ENCODE measurements around the gene PIWIL4. TPM values are rescaled to one million over a fixed set of nuclear protein-coding genes. Genes with fewer than 3 reads are reported as not detected.

Gene PIWIL4
- total RNA-seq, result 8.9 TPM

GRCh38 chr11:94567181-94567670 is at the start of gene PIWIL4:
PIWIL4 (plus strand) TSS chr11:94567368; CDS start chr11:94567519, 151 bp downstream.
- Histone ChIP-seq H3K9ac (ENCODE audit: low read depth in 1 of 3, low read length in 3 of 3) (no peak within 1 kb of the TSS), H3K27ac (ENCODE audit: low read depth, low read length) (no peak within 1 kb of the TSS), H3K36me3 (ENCODE audit: control insufficient read depth in 3 of 3, insufficient read depth in 3 of 3, low read length in 3 of 3) (no peaks in the 10 kb centered on the region), H3K27me3 (ENCODE audit: control insufficient read depth in 3 of 3, insufficient read depth in 3 of 3, low read length in 3 of 3) (no peaks in the 10 kb centered on the region), H3K9me3 (ENCODE audit: control insufficient read depth in 3 of 3, low read length in 3 of 3) (no peaks in the 10 kb centered on the region), H3K4me3 (ENCODE audit: low read length in 3 of 3) (no peak within 1 kb of the TSS), H3K4me1 (ENCODE audit: control insufficient read depth in 3 of 3, insufficient read depth in 3 of 3, low read length in 3 of 3) (no peaks in the 10 kb centered on the region)

- H3K9me3 ChIP-seq (ENCODE audit: control insufficient read depth in 3 of 3, low read length in 3 of 3), result no peaks in the 10 kb centered on the region
- H3K36me3 ChIP-seq (ENCODE audit: control insufficient read depth in 3 of 3, insufficient read depth in 3 of 3, low read length in 3 of 3), result no peaks in the 10 kb centered on the region
- H3K4me3 ChIP-seq (ENCODE audit: low read length in 3 of 3), result no peak overlapping the region
- H3K4me1 ChIP-seq (ENCODE audit: control insufficient read depth in 3 of 3, insufficient read depth in 3 of 3, low read length in 3 of 3), result no peaks in the 10 kb centered on the region
- H3K27ac ChIP-seq (ENCODE audit: low read depth, low read length), result no peak overlapping the region
- no peak overlapping the region for H3K9ac ChIP-seq (ENCODE audit: low read depth in 1 of 3, low read length in 3 of 3)
- H3K27me3 ChIP-seq (ENCODE audit: control insufficient read depth in 3 of 3, insufficient read depth in 3 of 3, low read length in 3 of 3), result no peaks in the 10 kb centered on the region
Measured at GRCh38 chr11:94518300-94518699, 48.9 kb upstream of the PIWIL4 start.

- Histone ChIP-seq H3K36me3 (ENCODE audit: control insufficient read depth in 3 of 3, insufficient read depth in 3 of 3, low read length in 3 of 3) (no peaks in the 10 kb centered on the region), H3K27ac (ENCODE audit: low read depth, low read length) (no peak overlapping the region), H3K9ac (ENCODE audit: low read depth in 1 of 3, low read length in 3 of 3) (no peak overlapping the region), H3K4me1 (ENCODE audit: control insufficient read depth in 3 of 3, insufficient read depth in 3 of 3, low read length in 3 of 3) (no peaks in the 10 kb centered on the region), H3K27me3 (ENCODE audit: control insufficient read depth in 3 of 3, insufficient read depth in 3 of 3, low read length in 3 of 3) (no peaks in the 10 kb centered on the region), H3K9me3 (ENCODE audit: control insufficient read depth in 3 of 3, low read length in 3 of 3) (no peaks in the 10 kb centered on the region), H3K4me3 (ENCODE audit: low read length in 3 of 3) (no peak overlapping the region)
Measured at GRCh38 chr11:94519478-94520084, 47.6 kb upstream of the PIWIL4 start.

- Histone ChIP-seq H3K27me3 (ENCODE audit: control insufficient read depth in 3 of 3, insufficient read depth in 3 of 3, low read length in 3 of 3) (no peaks in the 10 kb centered on the region), H3K9me3 (ENCODE audit: control insufficient read depth in 3 of 3, low read length in 3 of 3) (no peaks in the 10 kb centered on the region), H3K36me3 (ENCODE audit: control insufficient read depth in 3 of 3, insufficient read depth in 3 of 3, low read length in 3 of 3) (no peaks in the 10 kb centered on the region), H3K4me3 (ENCODE audit: low read length in 3 of 3) (no peak overlapping the region), H3K4me1 (ENCODE audit: control insufficient read depth in 3 of 3, insufficient read depth in 3 of 3, low read length in 3 of 3) (no peaks in the 10 kb centered on the region), H3K27ac (ENCODE audit: low read depth, low read length) (no peak overlapping the region), H3K9ac (ENCODE audit: low read depth in 1 of 3, low read length in 3 of 3) (no peak overlapping the region)
Measured at GRCh38 chr11:94521684-94522083, 45.5 kb upstream of the PIWIL4 start.

GRCh38 chr11:94524341-94524740 is 42.8 kb upstream of the PIWIL4 start:
- H3K27me3 ChIP-seq (ENCODE audit: control insufficient read depth in 3 of 3, insufficient read depth in 3 of 3, low read length in 3 of 3), result peaks cover 0 to 2% (median 0%) of the 10 kb centered on the region in 3 donors
- no peak overlapping the region for H3K9ac ChIP-seq (ENCODE audit: low read depth in 1 of 3, low read length in 3 of 3)
- no peaks in the 10 kb centered on the region for H3K4me1 ChIP-seq (ENCODE audit: control insufficient read depth in 3 of 3, insufficient read depth in 3 of 3, low read length in 3 of 3)
- H3K36me3 ChIP-seq (ENCODE audit: control insufficient read depth in 3 of 3, insufficient read depth in 3 of 3, low read length in 3 of 3), result no peaks in the 10 kb centered on the region
- no peak overlapping the region for H3K4me3 ChIP-seq (ENCODE audit: low read length in 3 of 3)
- no peaks in the 10 kb centered on the region for H3K9me3 ChIP-seq (ENCODE audit: control insufficient read depth in 3 of 3, low read length in 3 of 3)
- H3K27ac ChIP-seq (ENCODE audit: low read depth, low read length), result no peak overlapping the region

- Histone ChIP-seq H3K27me3 (ENCODE audit: control insufficient read depth in 3 of 3, insufficient read depth in 3 of 3, low read length in 3 of 3) (peaks cover 0 to 2% (median 0%) of the 10 kb centered on the region in 3 donors), H3K4me3 (ENCODE audit: low read length in 3 of 3) (no peak overlapping the region), H3K27ac (ENCODE audit: low read depth, low read length) (no peak overlapping the region), H3K36me3 (ENCODE audit: control insufficient read depth in 3 of 3, insufficient read depth in 3 of 3, low read length in 3 of 3) (no peaks in the 10 kb centered on the region), H3K9me3 (ENCODE audit: control insufficient read depth in 3 of 3, low read length in 3 of 3) (no peaks in the 10 kb centered on the region), H3K9ac (ENCODE audit: low read depth in 1 of 3, low read length in 3 of 3) (no peak overlapping the region), H3K4me1 (ENCODE audit: control insufficient read depth in 3 of 3, insufficient read depth in 3 of 3, low read length in 3 of 3) (no peaks in the 10 kb centered on the region)
Measured at GRCh38 chr11:94525546-94526324, 41.4 kb upstream of the PIWIL4 start.

GRCh38 chr11:94526645-94527438 is 40.3 kb upstream of the PIWIL4 start:
- Histone ChIP-seq H3K9ac (ENCODE audit: low read depth in 1 of 3, low read length in 3 of 3) (no peak overlapping the region), H3K27me3 (ENCODE audit: control insufficient read depth in 3 of 3, insufficient read depth in 3 of 3, low read length in 3 of 3) (peaks cover 0 to 2% (median 0%) of the 10 kb centered on the region in 3 donors), H3K36me3 (ENCODE audit: control insufficient read depth in 3 of 3, insufficient read depth in 3 of 3, low read length in 3 of 3) (no peaks in the 10 kb centered on the region), H3K27ac (ENCODE audit: low read depth, low read length) (no peak overlapping the region), H3K4me3 (ENCODE audit: low read length in 3 of 3) (no peak overlapping the region), H3K4me1 (ENCODE audit: control insufficient read depth in 3 of 3, insufficient read depth in 3 of 3, low read length in 3 of 3) (no peaks in the 10 kb centered on the region), H3K9me3 (ENCODE audit: control insufficient read depth in 3 of 3, low read length in 3 of 3) (no peaks in the 10 kb centered on the region)

- no peak overlapping the region for H3K9ac ChIP-seq (ENCODE audit: low read depth in 1 of 3, low read length in 3 of 3)
- no peaks in the 10 kb centered on the region for H3K9me3 ChIP-seq (ENCODE audit: control insufficient read depth in 3 of 3, low read length in 3 of 3)
- no peaks in the 10 kb centered on the region for H3K4me1 ChIP-seq (ENCODE audit: control insufficient read depth in 3 of 3, insufficient read depth in 3 of 3, low read length in 3 of 3)
- no peak overlapping the region for H3K4me3 ChIP-seq (ENCODE audit: low read length in 3 of 3)
- H3K27me3 ChIP-seq (ENCODE audit: control insufficient read depth in 3 of 3, insufficient read depth in 3 of 3, low read length in 3 of 3), result peaks cover 0 to 2% (median 0%) of the 10 kb centered on the region in 3 donors
- no peak overlapping the region for H3K27ac ChIP-seq (ENCODE audit: low read depth, low read length)
- no peaks in the 10 kb centered on the region for H3K36me3 ChIP-seq (ENCODE audit: control insufficient read depth in 3 of 3, insufficient read depth in 3 of 3, low read length in 3 of 3)
Measured at GRCh38 chr11:94528551-94528950, 38.6 kb upstream of the PIWIL4 start.

GRCh38 chr11:94532211-94532610 is 35.0 kb upstream of the PIWIL4 start:
- H3K4me1 ChIP-seq (ENCODE audit: control insufficient read depth in 3 of 3, insufficient read depth in 3 of 3, low read length in 3 of 3), result no peaks in the 10 kb centered on the region
- H3K4me3 ChIP-seq (ENCODE audit: low read length in 3 of 3), result no peak overlapping the region
- H3K9ac ChIP-seq (ENCODE audit: low read depth in 1 of 3, low read length in 3 of 3), result no peak overlapping the region
- no peaks in the 10 kb centered on the region for H3K36me3 ChIP-seq (ENCODE audit: control insufficient read depth in 3 of 3, insufficient read depth in 3 of 3, low read length in 3 of 3)
- H3K9me3 ChIP-seq (ENCODE audit: control insufficient read depth in 3 of 3, low read length in 3 of 3), result no peaks in the 10 kb centered on the region
- peaks cover 0 to 2% (median 2%) of the 10 kb centered on the region in 3 donors for H3K27me3 ChIP-seq (ENCODE audit: control insufficient read depth in 3 of 3, insufficient read depth in 3 of 3, low read length in 3 of 3)
- no peak overlapping the region for H3K27ac ChIP-seq (ENCODE audit: low read depth, low read length)
